HG03159 (cell line): ENCODE measurements around the gene MYO9A.
"Not testable (repeated sequence)": the region's sequence is repeated elsewhere in the genome, so short reads cannot be mapped to it uniquely, and the experiment has no call there.

Source experiments
- ATAC-seq: cut with Tn5 transposase; IDR thresholded peaks from one replicate; pipeline ENCODE4 v1.9.1; 2021; ENCODE audit warnings: mild to moderate bottlenecking, moderate library complexity; ENCODE audit not compliant: unreplicated experiment

MYO9A gene

GRCh38 chr15:72099155-72099554, 18.8 kb downstream of the MYO9A start:
- no peak for ATAC-seq

GRCh38 chr15:72098040-72098439, 19.9 kb downstream of the MYO9A start:
- ATAC-seq: no peak

- ATAC-seq: no peak
Measured at GRCh38 chr15:72096796-72097195, 21.2 kb downstream of the MYO9A start.

- no peak for ATAC-seq
Measured at GRCh38 chr15:72092691-72093090, 25.3 kb downstream of the MYO9A start.

GRCh38 chr15:72092006-72092405, 25.9 kb downstream of the MYO9A start:
- ATAC-seq: no peak

- ATAC-seq: no peak
Measured at GRCh38 chr15:72086920-72087648, 30.9 kb downstream of the MYO9A start.

- ATAC-seq: no peak
Measured at GRCh38 chr15:72086010-72086697, 31.8 kb downstream of the MYO9A start.

- no peak for ATAC-seq
Measured at GRCh38 chr15:72082176-72082575, 35.8 kb downstream of the MYO9A start.

- ATAC-seq: peak; percentile 93
Measured at GRCh38 chr15:72078887-72079286, 39.1 kb downstream of the MYO9A start.

- ATAC-seq: no peak
Measured at GRCh38 chr15:72077950-72078349, 40.0 kb downstream of the MYO9A start.

GRCh38 chr15:72074335-72075060, 43.5 kb downstream of the MYO9A start:
- ATAC-seq: no peak

GRCh38 chr15:72071448-72071825, 46.5 kb downstream of the MYO9A start:
- ATAC-seq: not testable (repeated sequence)

GRCh38 chr15:72070817-72071447, 47.0 kb downstream of the MYO9A start:
- ATAC-seq: no peak

- no peak for ATAC-seq
Measured at GRCh38 chr15:72068856-72069255, 49.1 kb downstream of the MYO9A start.

GRCh38 chr15:72065801-72066200, 52.1 kb downstream of the MYO9A start:
- ATAC-seq: no peak

- ATAC-seq: no peak
Measured at GRCh38 chr15:72063186-72063585, 54.8 kb downstream of the MYO9A start.

- ATAC-seq: no peak
Measured at GRCh38 chr15:72062319-72062718, 55.6 kb downstream of the MYO9A start.

- ATAC-seq: no peak
Measured at GRCh38 chr15:72060687-72061250, 57.2 kb downstream of the MYO9A start.

GRCh38 chr15:72058585-72058984, 59.4 kb downstream of the MYO9A start:
- ATAC-seq: no peak

GRCh38 chr15:72057548-72058091, 60.3 kb downstream of the MYO9A start:
- no peak for ATAC-seq

- ATAC-seq: not testable (repeated sequence)
Measured at GRCh38 chr15:72056217-72056616, 61.7 kb downstream of the MYO9A start.
